ENCODE results near the gene ZNF394. TPM values are rescaled to one million over a fixed set of nuclear protein-coding genes. Genes with fewer than 3 reads are reported as not detected.

The ZNF394 gene
- total RNA-seq, 1 experiment from 2014 or later = 24.2 TPM

- H3K27me3 Mint-ChIP-seq (ENCODE audit: low read depth) = no peaks in the 10 kb centered on the region
- Histone ChIP-seq H2BK5ac (ENCODE audit: insufficient read length, low read length) (no peak overlapping the region), H2BK12ac (ENCODE audit: insufficient read length, low read depth, low read length) (no peak overlapping the region), H4K91ac (ENCODE audit: insufficient read length, low read depth, low read length) (no peak overlapping the region), H3K27me3 (ENCODE audit: insufficient read depth, low read length) (no peaks in the 10 kb centered on the region), H3K9me3 (ENCODE audit: control insufficient read depth, low read depth, low read length) (no peaks in the 10 kb centered on the region), H3K23me2 (ENCODE audit: insufficient read length, low read depth, low read length, poor library complexity, severe bottlenecking) (no peaks in the 10 kb centered on the region), H2AK5ac (ENCODE audit: insufficient read length, low read length) (no peak overlapping the region), H3K14ac (ENCODE audit: insufficient read depth, low read length) (no peak overlapping the region), H2BK120ac (ENCODE audit: low read depth, low read length, poor library complexity, severe bottlenecking) (no peak overlapping the region), H3K4ac (ENCODE audit: low read depth, low read length) (no peak overlapping the region), H3K23ac (ENCODE audit: insufficient read length, low read depth, low read length) (no peak overlapping the region), H3K79me1 (ENCODE audit: insufficient read depth, low read depth, low read length, poor library complexity, severe bottlenecking) (no peaks in the 10 kb centered on the region), H3T11ph (ENCODE audit: low read length) (no peak overlapping the region), H2AFZ (ENCODE audit: low read length) (no peak overlapping the region), H4K8ac (replicated peaks; ENCODE audit: insufficient read length, low read depth, low read length) (no peak overlapping the region), H3K56ac (ENCODE audit: insufficient read length, low read depth, low read length) (no peak overlapping the region), H2BK15ac (ENCODE audit: low read depth, low read length) (no peak overlapping the region), H3K79me2 (ENCODE audit: insufficient read depth, low read length) (no peaks in the 10 kb centered on the region; the same call in 1 of the 2 replicates), H3K4me2 (ENCODE audit: insufficient read depth, insufficient read length, low read length) (no peak overlapping the region), H3K4me1 (ENCODE audit: insufficient read depth, low read length) (no peaks in the 10 kb centered on the region), H4K20me1 (ENCODE audit: control insufficient read depth, insufficient read depth, insufficient read length) (no peaks in the 10 kb centered on the region), H3K18ac (ENCODE audit: insufficient read length, low read depth, low read length) (no peak overlapping the region), H3K27ac (ENCODE audit: insufficient read length, low read depth, low read length) (no peak overlapping the region), H2BK20ac (ENCODE audit: low read depth, low read length, poor library complexity, severe bottlenecking) (no peak overlapping the region), H3K9ac (ENCODE audit: extremely low read depth, insufficient read length, low read length) (no peak overlapping the region), H4K5ac (ENCODE audit: insufficient read length, low read depth, low read length) (no peak overlapping the region)
- no peak for TF ChIP-seq CTCF (conservative IDR thresholded peaks at IDR 0.05)
- H3K27ac Mint-ChIP-seq = no peak overlapping the region
- H3K4me3 Mint-ChIP-seq = no peak overlapping the region
- H3K9me3 Mint-ChIP-seq = no peaks in the 10 kb centered on the region
- no peaks in the 10 kb centered on the region for H3K4me1 Mint-ChIP-seq
- no peak for DNase-seq
- H3K36me3 Mint-ChIP-seq (ENCODE audit: insufficient read depth in 1 of 3, low read depth in 3 of 3) = peaks cover 28 to 54% (median 36%) of the 10 kb centered on the region in 3 experiments
- no CpG with 5 or more reads among the region's 1 CpG for WGBS (ENCODE audit: extremely low coverage, insufficient read length, low lambda C conversion rate)
These were observed 14.0 kb upstream of the ZNF394 start for GRCh38 chr7:99514050-99514449.

Data from H9 (cell line).